Body of pancreas (tissue), 4 donors: ENCODE results near the gene RAB6B. TPM values are rescaled to one million over a fixed set of nuclear protein-coding genes. Genes with fewer than 3 reads are reported as not detected.
A peak's percentile ranks its signal among the peaks of the same experiment; 100 is the strongest.

Experiments
- ATAC-seq: fragments of 150-250 bp; one replicate; pipeline ENCODE4 v1.9.1; 2016
- DNase-seq, 4 donors: peaks; one replicate each; pipeline ENCODE4 v3.0.0-alpha.2; 2019
- H3K27ac ChIP-seq, 4 donors: fragments of 200-600 bp; sonication (generic); 1 replicate in 3 of 4; 2 replicates in 1 of 4; pipeline versions ENCODE4 v1.5.1 to v1.6.1; 2016 to 2019; ENCODE audit warnings: mild to moderate bottlenecking in 1 of 4, mixed read lengths in 1 of 4, moderate library complexity in 1 of 4
- H3K27me3 ChIP-seq, 2 donors: fragments of 200-600 bp; sonication (generic); one replicate each; pipeline ENCODE4 v1.6.0; 2016; ENCODE audit warnings: mild to moderate bottlenecking in 1 of 2
- H3K36me3 ChIP-seq, 2 donors: fragments of 200-600 bp; sonication (generic); replicated peaks in 1 of 2; 2 replicates each; pipeline ENCODE4 v1.5.1; 2016; ENCODE audit warnings: low read depth in 2 of 2; ENCODE audit not compliant: insufficient read depth in 1 of 2
- H3K4me1 ChIP-seq: fragments of 200-600 bp; sonication (generic); one replicate; pipeline ENCODE4 v1.6.0; 2016
- H3K4me3 ChIP-seq, 2 donors: fragments of 200-600 bp; sonication (generic); 1 replicate in 1 of 2; 2 replicates in 1 of 2; pipeline ENCODE4 v1.5.1; 2016 to 2019
- H3K9me3 ChIP-seq, 3 donors: fragments of 200-600 bp; sonication (generic); 1 replicate in 2 of 3; 2 replicates in 1 of 3; pipeline ENCODE4 v1.5.1; 2016
- CTCF ChIP-seq, 7 experiments: fragments of 450-650 bp in 4 of 7; fragments of 200-600 bp in 3 of 7; sonication (generic) in 3 of 7; IDR thresholded peaks; one replicate each; pipeline ENCODE4 v1.5.1; 2016 to 2019; ENCODE audit warnings: antibody characterized with exemption in 7 of 7
- POLR2A ChIP-seq, 3 donors: fragments of 450-650 bp; IDR thresholded peaks; one replicate each; pipeline ENCODE4 v1.6.1; 2016; ENCODE audit warnings: antibody characterized with exemption in 3 of 3, mild to moderate bottlenecking in 2 of 3
- WGBS, 2 donors: methylation state at CpG; one replicate each; pipeline ENCODE4 v1.1.5; 2017; 5-methylcytosine and 5-hydroxymethylcytosine counted together
- intact Hi-C: fragments of 100-400 bp; cut with DNase I; formaldehyde crosslinking; loops from one replicate; pipeline ENCODE4 v1.15.1; 2023
- total RNA-seq, 2 donors: library from RNA; depleted of rRNA; stranded (reverse); fragments of >200 nt; gene quantifications; one replicate each; pipeline ENCODE4 v1.1.0, GENCODE V29; 2016

Gene RAB6B
- total RNA-seq, result 1 to 10 TPM; 2.6 to 3.0 TPM

GRCh38 chr3:133895208-133896001 is at the start of gene RAB6B:
Gene RAB6B, minus strand, starts transcription at chr3:133895882. Its CDS starts 416 bp downstream, at chr3:133895466.
- intact Hi-C loops, result no loop called here
- Histone ChIP-seq H3K27ac (no peak within 1 kb of the TSS), H3K27me3 (no peaks in the 10 kb centered on the region), H3K4me1 (peaks cover 19% of the 10 kb centered on the region), H3K9me3 (no peaks in the 10 kb centered on the region), H3K36me3 (no peaks in the 10 kb centered on the region), H3K4me3 (peak within 1 kb of the TSS; percentile 37 to 83)
- WGBS, 2 donors, result 0% methylated on average over 23 to 73 of the region's 80 CpGs
- ATAC-seq (peak; percentile 77), DNase-seq (peak; percentile 36 to 68 (median 48))
- TF ChIP-seq CTCF (IDR thresholded peaks at IDR 0.05) (no peak), POLR2A (IDR thresholded peaks at IDR 0.05) (peak in 2 of 3 donors; percentile 8 to 23)

DNA sequence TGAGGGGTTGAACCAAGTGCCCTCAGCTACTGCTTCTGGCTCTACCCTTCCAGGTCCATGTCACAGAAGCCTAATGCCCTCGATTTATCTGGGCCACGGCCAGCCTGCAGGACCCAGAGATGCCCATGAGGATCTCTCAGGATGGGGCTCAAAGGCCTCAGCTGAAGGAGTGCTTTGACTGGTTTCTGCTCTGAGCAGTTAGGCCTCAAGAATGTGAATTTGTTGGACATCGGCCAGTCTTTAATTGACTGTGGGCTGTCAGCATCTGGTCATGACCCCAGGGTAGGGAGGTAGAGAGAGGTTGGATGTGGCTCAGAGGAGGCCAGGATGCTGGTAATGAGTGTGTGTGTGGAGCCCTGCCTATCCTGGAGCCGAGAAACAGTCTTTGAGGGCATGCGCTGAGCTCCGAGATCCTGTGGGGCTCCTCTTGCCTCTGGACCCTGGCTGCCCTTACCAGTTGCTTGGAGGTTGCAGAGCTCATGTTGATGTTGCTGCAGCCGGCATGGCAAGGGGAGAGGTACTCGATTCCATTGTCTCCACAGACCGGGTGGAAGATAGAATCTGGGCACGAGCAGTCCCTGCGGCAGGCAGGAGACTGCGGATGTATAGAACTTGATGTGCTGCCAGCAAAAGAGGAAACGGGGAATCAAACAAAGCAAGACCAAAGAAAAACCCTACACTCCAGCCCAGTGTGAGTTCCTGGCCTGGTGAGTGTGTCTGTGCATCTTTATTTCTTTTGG is 49.1 kb upstream of the RAB6B start:
- Histone ChIP-seq H3K9me3 (no peaks in the 10 kb centered on the region), H3K27me3 (no peaks in the 10 kb centered on the region), H3K4me1 (peaks cover 18% of the 10 kb centered on the region), H3K4me3 (no peak overlapping the region), H3K36me3 (no peaks in the 10 kb centered on the region), H3K27ac (peak overlapping the region in 2 of 4 donors; percentile 34 to 45)
- peak; percentile 16 for ATAC-seq
- 76 to 87% methylated on average over 12 to 13 of the region's 13 CpGs for WGBS, 2 donors
- TF ChIP-seq POLR2A (IDR thresholded peaks at IDR 0.05) (no peak), CTCF (IDR thresholded peaks at IDR 0.05) (no peak)
- intact Hi-C loops, result no loop called here
- peak in 1 of 4 donors; percentile 17 for DNase-seq

DNA sequence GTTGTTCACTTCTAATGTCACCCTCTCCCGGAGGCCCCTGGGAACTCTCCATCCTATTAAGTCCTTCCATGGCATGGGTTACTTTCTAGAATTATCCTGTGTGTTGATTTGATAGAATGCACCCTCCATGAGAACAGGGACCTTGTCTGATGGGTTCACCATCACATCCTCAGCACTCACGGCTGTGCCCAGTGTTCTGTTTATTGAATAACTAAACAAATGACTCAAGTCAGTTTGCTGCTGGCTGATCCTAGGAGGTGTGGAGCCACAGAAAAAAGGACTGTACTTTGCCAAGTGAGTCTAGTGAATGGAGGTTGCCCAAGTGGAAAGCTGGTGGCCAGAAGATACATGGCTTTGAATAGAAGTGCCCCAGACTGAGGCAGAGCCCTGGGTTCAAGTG is 48.5 kb upstream of the RAB6B start:
- no peak for TF ChIP-seq POLR2A (IDR thresholded peaks at IDR 0.05)
- H3K4me3 ChIP-seq, result no peak overlapping the region
- WGBS, 2 donors, result 73 to 83% methylated on average over 2 of the region's 2 CpGs
- no peaks in the 10 kb centered on the region for H3K36me3 ChIP-seq
- DNase-seq (no peak), ATAC-seq (no peak)
- no peaks in the 10 kb centered on the region for H3K9me3 ChIP-seq
- H3K27ac ChIP-seq, result peak overlapping the region in 3 of 4 donors; percentile 22 to 45 (median 34)
- H3K27me3 ChIP-seq, result no peaks in the 10 kb centered on the region
- intact Hi-C loops, result no loop called here
- H3K4me1 ChIP-seq, result peaks cover 18% of the 10 kb centered on the region

- H3K4me3 ChIP-seq, result no peak overlapping the region
Observed at GRCh38 chr3:133943639-133944141, 48.0 kb upstream of the RAB6B start.

More at GRCh38 chr3:133943639-133944141, 48.0 kb upstream of the RAB6B start:
- intact Hi-C loops, result no loop called here
- 41 to 43% methylated on average over 5 of the region's 5 CpGs for WGBS, 2 donors
- no peak for TF ChIP-seq CTCF (IDR thresholded peaks at IDR 0.05)
- H3K27me3 ChIP-seq, result no peaks in the 10 kb centered on the region
- peak overlapping the region in 3 of 4 donors; percentile 22 to 41 (median 34) for H3K27ac ChIP-seq
- DNase-seq (peak in 3 of 4 donors; percentile 35 to 67 (median 43)), ATAC-seq (peak; percentile 58)
- no peaks in the 10 kb centered on the region for H3K36me3 ChIP-seq
- H3K9me3 ChIP-seq, result no peaks in the 10 kb centered on the region
- H3K4me1 ChIP-seq, result peaks cover 18% of the 10 kb centered on the region
